T-cell (primary cell): ENCODE results near the gene PRDX4. TPM values are rescaled to one million over a fixed set of nuclear protein-coding genes. Genes with fewer than 3 reads are reported as not detected.

Source experiments
- ATAC-seq, 4 experiments: fragments of 200-7000 bp in 3 of 4; fragments of 150-1000 bp in 1 of 4; cut with Tn5 transposase; replicated peaks in 1 of 4; 1 replicate in 3 of 4; 2 replicates in 1 of 4; pipeline ENCODE4 v1.10.0; 2021; ENCODE audit warnings: moderate library complexity in 3 of 4, mild to moderate bottlenecking in 2 of 4, moderate number of reproducible peaks in 1 of 4
- CTCF ChIA-PET, 2 donors: fragments of 300-600 bp; sonication (Branson Sonifier 250); formaldehyde crosslinking; loops; one replicate each; lab custom pipeline; 2022; ENCODE audit warnings: antibody characterized with exemption in 2 of 2; lab: Charles Lee
- POLR2A ChIA-PET, 2 donors: fragments of 300-600 bp; sonication (Branson Sonifier 250); formaldehyde crosslinking; loops; one replicate each; lab custom pipeline; 2022; ENCODE audit warnings: antibody characterized with exemption in 2 of 2; lab: Charles Lee
- DNase-seq, 35 experiments: peaks; one replicate each; pipeline versions ENCODE4 v3.0.0 to v3.0.0-alpha.2; 2013 to 2023
- H3K27ac ChIP-seq: one replicate; pipeline ENCODE4 v1.5.1; 2013; ENCODE audit warnings: low read length
- H3K27me3 ChIP-seq, 2 experiments: replicated peaks in 1 of 2; 1 replicate in 1 of 2; 2 replicates in 1 of 2; pipeline versions ENCODE4 v1.6.1 to v1.7.0; 2013; ENCODE audit warnings: low read length in 1 of 2, mixed read lengths in 1 of 2; ENCODE audit not compliant: control insufficient read depth in 2 of 2, insufficient read depth in 2 of 2; ENCODE audit errors: extremely low read depth in 1 of 2
- H3K36me3 ChIP-seq, 2 donors: 1 replicate in 1 of 2; 2 replicates in 1 of 2; pipeline versions ENCODE4 v1.6.1 to v1.7.0; 2013; ENCODE audit warnings: low read length in 1 of 2; ENCODE audit not compliant: control insufficient read depth in 2 of 2, insufficient read depth in 1 of 2; ENCODE audit errors: extremely low read depth in 1 of 2
- H3K4me1 ChIP-seq, 2 experiments: 1 replicate in 1 of 2; 2 replicates in 1 of 2; pipeline versions ENCODE4 v1.6.1 to v1.7.0; 2013; ENCODE audit warnings: low read length in 2 of 2, mixed read lengths in 1 of 2; ENCODE audit not compliant: insufficient read depth in 2 of 2, control insufficient read depth in 1 of 2; ENCODE audit errors: extremely low read depth in 1 of 2
- H3K4me3 ChIP-seq, 2 donors: 1 replicate in 1 of 2; 2 replicates in 1 of 2; pipeline versions ENCODE4 v1.5.1 to v1.7.0; 2013; ENCODE audit warnings: mild to moderate bottlenecking in 2 of 2, low read length in 1 of 2, moderate library complexity in 1 of 2; ENCODE audit not compliant: control insufficient read depth in 1 of 2; ENCODE audit errors: extremely low read depth in 1 of 2
- H3K9me3 ChIP-seq: 2 replicates; pipeline ENCODE4 v1.7.0; 2013
- H3K27ac Mint-ChIP-seq, 2 donors: one replicate each; pipeline ENCODE4 v1.8.0; 2020 to 2021; ENCODE audit warnings: mild to moderate bottlenecking in 2 of 2, mixed read lengths in 2 of 2
- H3K27me3 Mint-ChIP-seq, 2 donors: one replicate each; pipeline ENCODE4 v1.8.0; 2021 to 2022; ENCODE audit warnings: mixed read lengths in 2 of 2
- H3K36me3 Mint-ChIP-seq: one replicate; pipeline ENCODE4 v1.8.0; 2021; ENCODE audit warnings: mixed read lengths
- H3K4me1 Mint-ChIP-seq, 3 donors: one replicate each; pipeline ENCODE4 v1.8.0; 2020 to 2022; ENCODE audit warnings: mixed read lengths in 3 of 3, mild to moderate bottlenecking in 1 of 3
- H3K4me3 Mint-ChIP-seq, 3 donors: one replicate each; pipeline ENCODE4 v1.8.0; 2020 to 2022; ENCODE audit warnings: mild to moderate bottlenecking in 3 of 3, mixed read lengths in 3 of 3, moderate library complexity in 3 of 3
- H3K9me3 Mint-ChIP-seq, 3 donors: one replicate each; pipeline ENCODE4 v1.8.0; 2020 to 2022; ENCODE audit warnings: mixed read lengths in 3 of 3
- WGBS: methylation state at CpG from one replicate; pipeline ENCODE4 v1.1.5; 2013; ENCODE audit warnings: missing lambda C conversion rate; ENCODE audit not compliant: insufficient coverage; 5-methylcytosine and 5-hydroxymethylcytosine counted together
- total RNA-seq, 35 experiments: library from RNA in 6 of 35; stranded (reverse) in 6 of 35; fragments of 120-200 nt in 1 of 35; gene quantifications; one replicate each; pipeline versions ENCODE4 v1.2.1 to v1.2.4 and lab custom pipeline; 2013 to 2026

The PRDX4 gene
- total RNA-seq, 5 donors from 2014 or later (not counting 1 experiment from before 2014, with no cell fraction given), result 8.4 to 16.6 (median 14.2) TPM

GRCh38 chrX:23726191-23726590 is 58.9 kb downstream of the PRDX4 start:
- ATAC-seq, result no peak
- Mint-ChIP-seq H3K27ac (no peak overlapping the region), H3K4me3 (no peak overlapping the region), H3K36me3 (peaks cover 25% of the 10 kb centered on the region), H3K9me3 (no peaks in the 10 kb centered on the region), H3K4me1 (peaks cover 0 to 2% (median 0%) of the 10 kb centered on the region in 3 donors), H3K27me3 (peaks cover 0 to 4% of the 10 kb centered on the region in 2 donors)
- 75% methylated on average over 4 of the region's 6 CpGs for WGBS
- DNase-seq, result no peak
- POLR2A ChIA-PET, result interaction anchor here in 1 of 2 donors (0.5 kb wide), 1 partner anchor 811 kb away, joined by 5 read pairs; no protein-coding TSS in a partner anchor
- Histone ChIP-seq H3K36me3 (peaks cover 0 to 23% of the 10 kb centered on the region in 2 donors), H3K9me3 (no peaks in the 10 kb centered on the region), H3K27ac (no peak overlapping the region), H3K27me3 (no peaks in the 10 kb centered on the region), H3K4me3 (no peak overlapping the region), H3K4me1 (no peaks in the 10 kb centered on the region)
- CTCF ChIA-PET, result interaction anchor here in 1 of 2 donors (0.5 kb wide), 1 partner anchor 326 kb away, joined by 3 read pairs; no protein-coding TSS in a partner anchor

GRCh38 chrX:23727206-23727605 is 59.9 kb downstream of the PRDX4 start:
- H3K27ac ChIP-seq, result no peak overlapping the region
- Mint-ChIP-seq H3K27ac (no peak overlapping the region), H3K36me3 (peaks cover 32% of the 10 kb centered on the region), H3K27me3 (peaks cover 0 to 4% of the 10 kb centered on the region in 2 donors), H3K4me3 (no peak overlapping the region), H3K4me1 (peaks cover 0 to 4% (median 0%) of the 10 kb centered on the region in 3 donors), H3K9me3 (no peaks in the 10 kb centered on the region)
- H3K9me3 ChIP-seq, result no peaks in the 10 kb centered on the region
- WGBS, result 100% methylated on average over 1 of the region's 3 CpGs
- no peak for DNase-seq
- ChIA-PET POLR2A (no interaction called here), CTCF (no interaction called here)
- H3K36me3 ChIP-seq, result peaks cover 0 to 18% of the 10 kb centered on the region in 2 donors
- no peaks in the 10 kb centered on the region for H3K4me1 ChIP-seq
- H3K4me3 ChIP-seq, result no peak overlapping the region
- ATAC-seq, result no peak
- H3K27me3 ChIP-seq, result no peaks in the 10 kb centered on the region

GRCh38 chrX:23729214-23729613 is 61.9 kb downstream of the PRDX4 start:
- Histone ChIP-seq H3K4me3 (no peak overlapping the region), H3K9me3 (no peaks in the 10 kb centered on the region), H3K4me1 (no peaks in the 10 kb centered on the region), H3K27ac (no peak overlapping the region), H3K27me3 (no peaks in the 10 kb centered on the region), H3K36me3 (peaks cover 0 to 16% of the 10 kb centered on the region in 2 donors)
- ChIA-PET POLR2A (interaction anchor here in 1 of 2 donors (0.6 kb wide), 1 partner anchor 248 kb away, joined by 6 read pairs; no protein-coding TSS in a partner anchor), CTCF (no interaction called here)
- Mint-ChIP-seq H3K9me3 (no peaks in the 10 kb centered on the region), H3K4me3 (no peak overlapping the region), H3K4me1 (peaks cover 0 to 13% (median 4%) of the 10 kb centered on the region in 3 donors), H3K27ac (no peak overlapping the region), H3K36me3 (peaks cover 36% of the 10 kb centered on the region), H3K27me3 (no peaks in the 10 kb centered on the region)
- no CpG with 5 or more reads among the region's 1 CpG for WGBS
- ATAC-seq (no peak), DNase-seq (no peak)

GRCh38 chrX:23731951-23732350 is 64.7 kb downstream of the PRDX4 start:
- Mint-ChIP-seq H3K4me1 (peaks cover 0 to 15% (median 9%) of the 10 kb centered on the region in 3 donors), H3K4me3 (no peak overlapping the region), H3K27me3 (no peaks in the 10 kb centered on the region), H3K9me3 (no peaks in the 10 kb centered on the region), H3K27ac (no peak overlapping the region), H3K36me3 (peaks cover 35% of the 10 kb centered on the region)
- H3K4me3 ChIP-seq, result no peak overlapping the region
- POLR2A ChIA-PET, result interaction anchor here in 1 of 2 donors (0.6 to 1.7 kb wide), 2 partner anchors 50 to 962 kb away, joined by 3 to 5 read pairs; partner anchors contain the start of gene SAT1
- CTCF ChIA-PET, result interaction anchor here in 1 of 2 donors (0.5 kb wide), 1 partner anchor 918 kb away, joined by 3 read pairs; no protein-coding TSS in a partner anchor
- no CpG with 5 or more reads among the region's 1 CpG for WGBS
- no peak overlapping the region for H3K27ac ChIP-seq
- DNase-seq (no peak), ATAC-seq (no peak)
- H3K36me3 ChIP-seq, result peaks cover 0 to 12% of the 10 kb centered on the region in 2 donors
- H3K27me3 ChIP-seq, result no peaks in the 10 kb centered on the region
- H3K9me3 ChIP-seq, result no peaks in the 10 kb centered on the region
- H3K4me1 ChIP-seq, result no peaks in the 10 kb centered on the region

- Histone ChIP-seq H3K4me1 (no peaks in the 10 kb centered on the region), H3K9me3 (no peaks in the 10 kb centered on the region), H3K27ac (no peak overlapping the region), H3K36me3 (peaks cover 0 to 12% of the 10 kb centered on the region in 2 donors), H3K27me3 (no peaks in the 10 kb centered on the region), H3K4me3 (no peak overlapping the region)
- POLR2A ChIA-PET, result interaction anchor here in 1 of 2 donors (1.7 kb wide), 1 partner anchor 50 kb away, joined by 5 read pairs; the partner anchor contains the start of gene SAT1
- no peak overlapping the region for H3K4me3 Mint-ChIP-seq
- H3K36me3 Mint-ChIP-seq, result peaks cover 35% of the 10 kb centered on the region
- peak overlapping the region in 1 of 2 donors; percentile 30 for H3K27ac Mint-ChIP-seq
- DNase-seq (peak in 1 of 35 experiments; percentile 4), ATAC-seq (peak in 1 of 4 experiments; percentile 22)
- no CpG with 5 or more reads among the region's 5 CpGs for WGBS
- peaks cover 0 to 15% (median 11%) of the 10 kb centered on the region in 3 donors for H3K4me1 Mint-ChIP-seq
- no peaks in the 10 kb centered on the region for H3K27me3 Mint-ChIP-seq
- CTCF ChIA-PET, result no interaction called here
- no peaks in the 10 kb centered on the region for H3K9me3 Mint-ChIP-seq
These were observed 65.4 kb downstream of the PRDX4 start for GRCh38 chrX:23732704-23733103.
